Measurements from ENCODE around the gene ABCC1. TPM values are rescaled to one million over a fixed set of nuclear protein-coding genes. Genes with fewer than 3 reads are reported as not detected.
"Not testable (repeated sequence)": the region's sequence is repeated elsewhere in the genome, so short reads cannot be mapped to it uniquely, and the experiment has no call there.

ABCC1 gene
- total RNA-seq, 3 donors from 2014 or later = 13.8 to 40.0 (median 25.5) TPM

DNA sequence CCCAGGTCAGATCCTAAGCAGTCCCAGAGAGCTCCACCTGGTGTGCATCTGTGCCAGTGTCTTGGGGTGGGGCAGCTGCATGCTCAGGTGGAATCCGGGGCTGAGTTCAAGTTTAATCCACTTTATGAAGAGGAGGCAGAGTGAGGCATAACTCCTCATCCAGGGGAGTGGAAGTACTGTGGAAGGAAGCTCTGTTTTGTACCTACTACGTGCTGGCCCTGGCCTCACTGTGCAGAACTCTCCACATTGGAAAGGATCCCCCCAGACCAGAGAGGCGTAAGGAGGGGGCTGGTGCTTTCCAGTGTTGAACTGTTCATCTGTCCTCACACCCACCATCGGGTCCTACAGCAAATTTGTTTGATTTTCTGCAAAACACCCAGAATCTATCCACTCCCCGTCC is 195.9 kb downstream of the ABCC1 start:
- no peak for DNase-seq
- H3K36me3 ChIP-seq (ENCODE audit: low read depth) = no peaks in the 10 kb centered on the region
- no peak for ATAC-seq
- no peaks in the 10 kb centered on the region for H3K9me3 ChIP-seq
- peaks cover 5% of the 10 kb centered on the region for H3K4me1 ChIP-seq (ENCODE audit: low read depth)
- intact Hi-C loops (cut with DNase I, micrococcal nuclease) = no loop called here
- TF ChIP-seq, protein P1, sequence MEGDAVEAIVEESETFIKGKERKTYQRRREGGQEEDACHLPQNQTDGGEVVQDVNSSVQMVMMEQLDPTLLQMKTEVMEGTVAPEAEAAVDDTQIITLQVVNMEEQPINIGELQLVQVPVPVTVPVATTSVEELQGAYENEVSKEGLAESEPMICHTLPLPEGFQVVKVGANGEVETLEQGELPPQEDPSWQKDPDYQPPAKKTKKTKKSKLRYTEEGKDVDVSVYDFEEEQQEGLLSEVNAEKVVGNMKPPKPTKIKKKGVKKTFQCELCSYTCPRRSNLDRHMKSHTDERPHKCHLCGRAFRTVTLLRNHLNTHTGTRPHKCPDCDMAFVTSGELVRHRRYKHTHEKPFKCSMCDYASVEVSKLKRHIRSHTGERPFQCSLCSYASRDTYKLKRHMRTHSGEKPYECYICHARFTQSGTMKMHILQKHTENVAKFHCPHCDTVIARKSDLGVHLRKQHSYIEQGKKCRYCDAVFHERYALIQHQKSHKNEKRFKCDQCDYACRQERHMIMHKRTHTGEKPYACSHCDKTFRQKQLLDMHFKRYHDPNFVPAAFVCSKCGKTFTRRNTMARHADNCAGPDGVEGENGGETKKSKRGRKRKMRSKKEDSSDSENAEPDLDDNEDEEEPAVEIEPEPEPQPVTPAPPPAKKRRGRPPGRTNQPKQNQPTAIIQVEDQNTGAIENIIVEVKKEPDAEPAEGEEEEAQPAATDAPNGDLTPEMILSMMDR (IDR thresholded peaks at IDR 0.05) = no peak
- H3K4me3 ChIP-seq = no peak overlapping the region

DNA sequence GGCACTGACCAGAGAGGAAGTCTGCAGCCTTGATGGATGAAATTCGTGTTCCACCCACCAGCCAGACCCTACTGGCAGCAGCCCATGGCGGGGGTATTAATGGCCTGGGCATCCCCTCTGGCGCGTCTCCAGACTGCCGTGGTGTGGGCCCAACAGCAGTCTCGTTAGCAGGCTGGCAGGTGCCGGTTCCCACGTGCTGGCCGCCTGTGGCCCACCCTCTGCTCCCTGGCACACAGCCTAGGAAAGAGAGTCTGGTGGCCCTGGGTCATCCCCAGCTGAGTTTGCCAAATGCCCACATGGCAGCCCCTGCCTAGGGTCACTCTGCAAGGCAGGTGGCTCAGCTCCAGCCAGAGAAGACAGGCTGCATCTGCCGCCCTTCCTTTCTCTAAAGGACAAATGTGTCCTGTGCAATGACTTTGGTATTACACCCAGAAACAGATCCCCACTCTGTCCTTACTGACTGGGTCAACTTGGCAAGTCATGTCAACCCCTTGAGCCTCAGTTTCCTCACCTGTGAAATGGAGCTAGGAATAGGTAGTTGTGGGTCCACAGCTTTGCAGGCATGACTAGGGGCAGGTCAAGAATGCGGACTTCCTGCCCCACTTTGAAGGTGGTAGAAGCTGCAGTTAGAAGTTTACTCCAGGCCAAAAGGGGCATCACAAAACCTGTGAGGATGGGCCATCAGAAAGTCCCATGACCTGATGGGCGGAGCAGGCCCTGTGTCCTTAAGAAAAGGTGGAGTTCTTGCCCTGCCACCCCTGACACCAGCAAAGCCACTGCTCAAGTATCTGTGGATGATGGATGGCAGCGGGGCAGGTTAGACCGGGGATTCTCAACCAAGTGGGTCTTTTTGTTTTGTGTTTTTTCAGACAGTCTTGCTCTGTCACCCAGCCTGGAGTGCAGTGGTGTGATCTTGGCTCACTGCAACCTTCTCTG is 197.2 kb downstream of the ABCC1 start:
- Histone ChIP-seq H3K9me3 (no peaks in the 10 kb centered on the region), H3K36me3 (ENCODE audit: low read depth) (no peaks in the 10 kb centered on the region), H3K4me3 (no peak overlapping the region), H3K4me1 (ENCODE audit: low read depth) (peaks cover 6% of the 10 kb centered on the region)
- TF ChIP-seq, protein P1 (IDR thresholded peaks at IDR 0.05) = no peak
- DNase-seq (peak in 1 of 3 donors; percentile 35), ATAC-seq (no peak)
- intact Hi-C loops (cut with DNase I, micrococcal nuclease) = no loop called here

DNA sequence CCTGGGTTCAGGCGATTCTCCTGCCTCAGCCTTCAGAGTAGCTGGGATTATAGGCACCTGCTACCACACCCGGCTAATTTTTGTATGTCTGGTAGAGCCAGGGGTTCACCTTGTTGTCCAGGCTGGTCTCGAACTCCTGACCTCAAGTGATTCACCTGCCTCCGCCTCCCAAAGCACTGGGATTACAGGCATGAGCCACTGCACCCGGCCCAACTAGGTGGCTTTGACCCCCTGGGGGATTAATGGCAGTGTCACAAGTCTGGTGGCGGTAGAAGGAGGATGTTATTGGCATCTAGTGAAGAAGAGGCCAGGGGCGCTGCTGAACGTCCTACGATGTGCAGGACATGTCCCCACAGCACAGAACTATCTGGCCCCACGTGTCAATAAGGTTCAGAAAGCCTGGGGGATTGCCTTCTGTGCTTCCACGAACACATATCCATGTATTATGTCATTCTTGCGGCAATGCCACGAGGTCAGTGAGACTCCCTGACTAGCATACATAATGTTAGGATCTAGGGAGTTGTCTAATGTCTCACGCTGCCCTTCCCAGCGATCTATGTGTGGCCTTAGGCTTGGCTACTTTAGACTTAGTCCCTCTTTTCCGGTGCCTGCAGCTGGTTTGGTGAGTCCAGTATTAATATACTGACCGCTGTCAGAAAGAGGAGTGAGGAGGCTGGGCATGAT is 198.0 kb downstream of the ABCC1 start:
- no peak for DNase-seq

DNA sequence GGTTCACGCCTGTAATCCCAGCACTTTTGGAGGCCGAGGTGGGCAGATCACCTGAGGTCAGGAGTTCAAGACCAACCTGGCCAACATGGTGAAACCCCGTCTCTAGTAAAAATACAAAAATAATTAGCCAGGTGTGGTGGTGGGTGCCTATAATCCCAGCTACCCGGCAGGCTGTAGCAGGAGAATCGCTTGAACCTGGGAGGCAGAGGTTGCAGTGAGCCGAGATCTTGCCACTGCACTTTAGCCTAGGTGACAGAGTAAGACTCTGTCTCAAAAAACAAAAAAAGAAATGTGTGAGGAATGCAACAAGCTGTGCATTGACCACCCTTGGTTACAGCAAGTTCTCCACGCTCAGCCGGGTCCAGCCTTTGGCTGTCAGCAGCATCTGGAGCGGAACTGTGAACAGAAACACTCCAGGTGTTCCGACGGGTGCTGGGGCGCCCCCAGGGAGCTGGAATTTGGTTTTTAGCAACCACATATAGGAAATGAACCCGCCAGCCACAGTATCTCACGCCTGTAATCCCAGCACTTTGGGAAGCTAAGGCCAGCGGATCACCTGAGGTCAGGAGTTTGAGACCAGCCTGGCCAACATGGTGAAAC is 198.7 kb downstream of the ABCC1 start:
- H3K36me3 ChIP-seq (ENCODE audit: low read depth); H3K9me3 ChIP-seq; H3K4me1 ChIP-seq (ENCODE audit: low read depth); ATAC-seq; H3K4me3 ChIP-seq; intact Hi-C loops (cut with DNase I, micrococcal nuclease): not testable (repeated sequence)
- DNase-seq = peak in 1 of 3 donors; percentile 16

More for the DNA sequence above, 198.0 kb downstream of the ABCC1 start:
- peaks cover 6% of the 10 kb centered on the region for H3K4me1 ChIP-seq (ENCODE audit: low read depth)
- no peak overlapping the region for H3K4me3 ChIP-seq
- intact Hi-C loops (cut with DNase I, micrococcal nuclease) = no loop called here
- ATAC-seq = no peak
- no peaks in the 10 kb centered on the region for H3K36me3 ChIP-seq (ENCODE audit: low read depth)
- TF ChIP-seq, protein P1 (IDR thresholded peaks at IDR 0.05) = no peak
- H3K9me3 ChIP-seq = no peaks in the 10 kb centered on the region

DNA sequence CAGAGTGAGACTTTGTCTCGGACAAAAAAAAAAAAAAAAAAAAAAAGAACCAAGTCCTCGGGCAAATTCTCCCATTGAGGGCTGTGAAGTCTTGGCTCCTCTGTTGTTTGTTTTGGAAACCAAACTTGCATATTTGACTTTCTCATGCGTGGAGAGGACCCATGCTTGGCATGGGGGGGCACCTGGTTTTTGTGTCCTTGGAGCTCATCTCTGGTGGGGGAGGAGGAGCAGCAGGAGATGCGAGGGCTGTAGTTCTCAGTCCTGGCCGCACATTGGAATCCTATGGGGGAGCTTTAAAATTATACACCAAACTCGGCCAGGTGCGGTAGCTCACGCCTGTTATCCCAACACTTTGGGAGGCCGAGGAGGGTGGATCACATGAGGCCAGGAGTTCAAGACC is 199.3 kb downstream of the ABCC1 start:
- ATAC-seq (no peak), DNase-seq (peak in 1 of 3 donors; percentile 12)
- intact Hi-C loops (cut with DNase I, micrococcal nuclease) = no loop called here
- Histone ChIP-seq H3K9me3 (no peaks in the 10 kb centered on the region), H3K36me3 (ENCODE audit: low read depth) (no peaks in the 10 kb centered on the region), H3K4me3 (no peak overlapping the region), H3K4me1 (ENCODE audit: low read depth) (peaks cover 6% of the 10 kb centered on the region)
- TF ChIP-seq, protein P1 (IDR thresholded peaks at IDR 0.05) = no peak

Data from mucosa of descending colon (tissue), 3 donors.